SK-N-SH (cell line): ENCODE data around the gene WWP2.

ENCODE experiments used
- CTCF ChIP-seq: fragments of 200-600 bp; sonication (generic); IDR thresholded peaks from 2 replicates; pipeline ENCODE4 v1.6.1; 2017; ENCODE audit warnings: antibody characterized with exemption, mild to moderate bottlenecking, moderate library complexity
- ELF1 ChIP-seq: IDR thresholded peaks from 2 replicates; pipeline ENCODE4 v1.4.0; 2012
- EP300 ChIP-seq, 2 experiments: IDR thresholded peaks; 2 replicates each; pipeline versions ENCODE4 v1.4.0 to v1.6.1; 2012; ENCODE audit warnings: borderline replicate concordance in 1 of 2, low read depth in 1 of 2, low read length in 1 of 2
- MXI1 ChIP-seq: IDR thresholded peaks from 2 replicates; pipeline ENCODE4 v1.6.1; 2012; ENCODE audit warnings: mild to moderate bottlenecking, low read depth, low read length, improper control_type of control experiment
- PBX3 ChIP-seq: IDR thresholded peaks from 2 replicates; pipeline ENCODE4; 2012
- POLR2AphosphoS5 ChIP-seq: IDR thresholded peaks from 2 replicates; pipeline ENCODE4 v1.6.1; 2012; ENCODE audit warnings: low read depth, low read length
- RAD21 ChIP-seq: IDR thresholded peaks from 2 replicates; pipeline ENCODE4 v1.6.1; 2012; ENCODE audit warnings: mild to moderate bottlenecking, low read length
- RCOR1 ChIP-seq: fragments of 150-350 bp; IDR thresholded peaks from 2 replicates; pipeline ENCODE4 v1.6.1; 2017; ENCODE audit warnings: antibody characterized with exemption, low read length
- TEAD4 ChIP-seq: IDR thresholded peaks from 2 replicates; pipeline ENCODE4 v1.4.0; 2012; ENCODE audit warnings: mild to moderate bottlenecking, borderline replicate concordance; ENCODE audit not compliant: insufficient read depth
- USF1 ChIP-seq: IDR thresholded peaks from 2 replicates; pipeline ENCODE4 v1.4.0; 2012; ENCODE audit warnings: low read depth, borderline replicate concordance

GRCh38 chr16:69918241-69918640, 156.1 kb downstream of the WWP2 start:
- TF ChIP-seq POLR2AphosphoS5 = no peak
- TF ChIP-seq USF1 = no peak
- TF ChIP-seq RAD21 = no peak
- no peak for TF ChIP-seq ELF1
- TF ChIP-seq PBX3 = no peak
- TF ChIP-seq TEAD4 = no peak
- TF ChIP-seq EP300 (IDR thresholded peaks at IDR 0.05; ENCODE audit: borderline replicate concordance in 1 of 2, low read depth in 1 of 2, low read length in 1 of 2) = no peak
- no peak for TF ChIP-seq CTCF
- TF ChIP-seq RCOR1 = no peak
- no peak for TF ChIP-seq MXI1
